ENCODE results near the gene RECQL5.
A peak's percentile ranks its signal among the peaks of the same experiment; 100 is the strongest.

The RECQL5 gene

GRCh38 chr17:75662511-75662910 lies 4.4 kb downstream of the RECQL5 start:
- TF ChIP-seq CTCF (IDR thresholded peaks at IDR 0.05; ENCODE audit: low read depth, low read length) = no peak
- H3K4me1 ChIP-seq = no peaks in the 10 kb centered on the region
- no peak overlapping the region for H3K4me3 ChIP-seq (ENCODE audit: low read depth, low read length)
- no peaks in the 10 kb centered on the region for H3K9me3 ChIP-seq
- no peaks in the 10 kb centered on the region; the same call in 1 of the 2 replicates for H3K36me3 ChIP-seq
- no peak for DNase-seq
- H3K27me3 ChIP-seq = no peaks in the 10 kb centered on the region

GRCh38 chr17:75661531-75661930 lies 5.4 kb downstream of the RECQL5 start:
- no peaks in the 10 kb centered on the region for H3K9me3 ChIP-seq
- DNase-seq = no peak
- no peaks in the 10 kb centered on the region for H3K4me1 ChIP-seq
- TF ChIP-seq CTCF (IDR thresholded peaks at IDR 0.05; ENCODE audit: low read depth, low read length) = no peak
- no peak overlapping the region for H3K4me3 ChIP-seq (ENCODE audit: low read depth, low read length)
- H3K27me3 ChIP-seq = no peaks in the 10 kb centered on the region
- H3K36me3 ChIP-seq = no peaks in the 10 kb centered on the region; the same call in 1 of the 2 replicates

DNA sequence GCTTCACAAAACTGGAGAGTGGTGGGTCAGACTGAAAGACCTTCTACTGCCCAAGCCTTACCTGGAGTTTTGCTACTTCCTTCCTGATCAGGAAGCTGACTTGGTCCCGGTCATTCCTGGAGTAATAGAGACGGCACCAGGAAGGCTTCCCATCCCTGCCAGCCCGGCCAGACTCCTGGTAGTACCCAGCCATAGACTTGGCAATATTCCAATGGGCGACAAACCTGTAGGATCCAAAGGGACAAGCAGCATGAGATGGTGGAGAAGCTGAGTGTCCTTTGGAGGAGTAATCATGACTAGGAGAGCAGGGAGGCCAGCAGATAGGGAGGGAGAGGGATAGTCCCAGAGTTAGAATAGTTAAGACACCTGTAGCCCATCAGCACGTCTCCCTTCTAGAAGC lies 8.7 kb downstream of the RECQL5 start:
- no peaks in the 10 kb centered on the region; the same call in 1 of the 2 replicates for H3K36me3 ChIP-seq
- no peaks in the 10 kb centered on the region for H3K4me1 ChIP-seq

DNA sequence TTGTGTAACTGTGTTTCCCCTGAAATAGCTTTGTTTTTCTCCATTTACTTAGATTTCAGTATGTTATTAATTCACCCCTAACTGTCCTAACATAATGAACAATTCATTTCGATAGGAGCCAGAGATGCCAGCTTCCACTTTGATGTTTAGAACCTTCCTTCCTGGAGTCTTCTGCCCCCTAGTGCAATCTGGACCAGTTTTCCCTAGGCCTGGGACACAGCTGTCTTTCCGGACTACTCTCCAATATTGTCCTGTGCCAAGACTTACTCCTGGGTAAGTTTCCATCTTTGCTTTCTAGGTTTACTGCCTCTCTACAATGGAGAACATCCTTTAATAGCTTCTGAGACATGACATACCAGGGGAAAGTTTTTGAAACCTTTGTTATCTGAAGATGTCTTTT lies 12.8 kb downstream of the RECQL5 start:
- Histone ChIP-seq H3K4me3 (ENCODE audit: low read depth, low read length) (no peak overlapping the region), H3K4me1 (no peaks in the 10 kb centered on the region), H3K9me3 (no peaks in the 10 kb centered on the region), H3K27me3 (no peaks in the 10 kb centered on the region), H3K36me3 (peaks cover 5% of the 10 kb centered on the region)
- TF ChIP-seq CTCF (IDR thresholded peaks at IDR 0.05; ENCODE audit: low read depth, low read length) = peak; percentile 37
- no peak for DNase-seq

More for the DNA sequence above, 8.7 kb downstream of the RECQL5 start:
- no peak for TF ChIP-seq CTCF (IDR thresholded peaks at IDR 0.05; ENCODE audit: low read depth, low read length)
- Histone ChIP-seq H3K4me3 (ENCODE audit: low read depth, low read length) (no peak overlapping the region), H3K9me3 (no peaks in the 10 kb centered on the region), H3K27me3 (no peaks in the 10 kb centered on the region)
- DNase-seq = no peak

DNA sequence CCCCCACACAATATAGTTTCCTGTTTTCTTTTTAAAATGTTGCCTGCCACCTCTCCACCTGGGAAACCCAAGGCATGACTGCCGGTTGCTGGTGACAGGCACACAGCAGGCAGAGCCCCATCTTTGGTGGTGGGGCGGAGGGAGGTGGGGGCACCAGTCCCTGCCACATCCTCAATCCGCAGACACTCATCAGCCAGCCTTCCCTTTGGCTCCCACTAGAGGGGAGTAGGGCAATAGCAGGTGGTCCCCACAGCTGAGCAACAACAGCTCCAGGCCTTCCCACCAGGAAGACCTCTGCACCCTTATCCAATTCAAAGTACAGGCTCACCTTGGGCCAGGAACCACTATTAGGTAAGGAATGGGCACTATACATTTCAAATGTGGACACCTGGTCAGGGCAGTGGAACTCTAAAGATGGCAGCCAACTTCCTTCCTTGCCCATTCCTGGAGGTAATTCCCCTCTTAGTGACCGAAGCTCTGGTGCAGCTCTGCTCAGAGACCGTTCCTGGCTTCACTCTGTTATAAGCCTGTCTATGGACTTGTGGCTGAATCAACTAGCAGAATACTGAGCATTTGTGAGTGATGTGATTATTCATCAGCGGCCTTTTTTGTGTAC lies 13.9 kb downstream of the RECQL5 start:
- Histone ChIP-seq H3K4me3 (ENCODE audit: low read depth, low read length) (no peak overlapping the region), H3K9me3 (no peaks in the 10 kb centered on the region), H3K27me3 (no peaks in the 10 kb centered on the region), H3K36me3 (peaks cover 5% of the 10 kb centered on the region), H3K4me1 (no peaks in the 10 kb centered on the region)
- TF ChIP-seq CTCF (IDR thresholded peaks at IDR 0.05; ENCODE audit: low read depth, low read length) = peak; percentile 93
- DNase-seq = peak; percentile 66

GRCh38 chr17:75652341-75652740 lies 14.6 kb downstream of the RECQL5 start:
- Histone ChIP-seq H3K9me3 (no peaks in the 10 kb centered on the region), H3K27me3 (no peaks in the 10 kb centered on the region), H3K4me1 (no peaks in the 10 kb centered on the region), H3K36me3 (peaks cover 5% of the 10 kb centered on the region), H3K4me3 (ENCODE audit: low read depth, low read length) (no peak overlapping the region)
- no peak for DNase-seq
- TF ChIP-seq CTCF (IDR thresholded peaks at IDR 0.05; ENCODE audit: low read depth, low read length) = no peak

Data from BE2C (cell line).